ENCODE measurements around the gene RYR2.

GRCh38 chr1:237327061-237327460 lies 285.1 kb downstream of the RYR2 start:
- TF ChIP-seq TAF1 (IDR thresholded peaks at IDR 0.05; ENCODE audit: borderline replicate concordance, low read depth, low read length) (no peak), POLR2AphosphoS5 (IDR thresholded peaks at IDR 0.05; ENCODE audit: low read depth, low read length) (no peak), POLR2A (IDR thresholded peaks at IDR 0.05; ENCODE audit: low read depth, low read length) (no peak)
